ENCODE measurements around the gene HCRT. TPM values are rescaled to one million over a fixed set of nuclear protein-coding genes. Genes with fewer than 3 reads are reported as not detected.

HCRT gene
- total and polyA plus RNA-seq, 2 of the 8 experiments (the other 6 are each of a cell fraction or from before 2014, with no cell fraction given): not detected

- Histone ChIP-seq H3K79me2 (ENCODE audit: control insufficient read depth in 1 of 2, insufficient read depth in 2 of 2, low read length in 2 of 2) (no peaks in the 10 kb centered on the region), H2BK20ac (ENCODE audit: low read length) (no peak overlapping the region), H4K91ac (replicated peaks; ENCODE audit: insufficient read length, low read length) (no peak overlapping the region), H3K27ac (ENCODE audit: low read depth, low read length) (no peak overlapping the region), H2AFZ (ENCODE audit: low read length) (no peak overlapping the region), H3K23ac (ENCODE audit: insufficient read length) (no peak overlapping the region), H4K5ac (ENCODE audit: insufficient read length, low read depth, low read length) (no peak overlapping the region), H3K4ac (replicated peaks; ENCODE audit: insufficient read length, low read depth, low read length) (no peak overlapping the region), H2BK5ac (ENCODE audit: low read depth, low read length) (no peak overlapping the region), H3K4me1 (replicated peaks in 1 of 4; ENCODE audit: control insufficient read depth in 3 of 4, insufficient read depth in 4 of 4, low read length in 3 of 4) (peaks cover 0 to 4% (median 3%) of the 10 kb centered on the region in 4 experiments; a peak in 5 of 7 replicates), H3K56ac (replicated peaks; ENCODE audit: insufficient read length, low read depth, low read length) (no peak overlapping the region), H3K9me3 (ENCODE audit: insufficient read depth in 2 of 2, low read depth in 1 of 2, low read length in 1 of 2) (no peaks in the 10 kb centered on the region), H3K27me3 (replicated peaks in 1 of 4; ENCODE audit: control insufficient read depth in 3 of 4, extremely low read depth in 1 of 4, insufficient read depth in 3 of 4, low read length in 3 of 4) (peaks cover 0 to 2% (median under 1%) of the 10 kb centered on the region in 4 experiments; a peak in 2 of 7 replicates), H3K4me3 (ENCODE audit: extremely low read depth in 1 of 4, insufficient read depth in 2 of 4, low read depth in 3 of 4, low read length in 4 of 4) (no peak overlapping the region), H2BK15ac (ENCODE audit: low read length) (no peak overlapping the region), H3K36me3 (ENCODE audit: control insufficient read depth in 2 of 4, insufficient read depth in 4 of 4, low read length in 3 of 4) (no peaks in the 10 kb centered on the region), H3K18ac (ENCODE audit: extremely low read depth, low read length) (no peak overlapping the region), H3K79me1 (ENCODE audit: low read depth, low read length) (no peaks in the 10 kb centered on the region), H3K4me2 (ENCODE audit: insufficient read depth in 1 of 2, low read depth in 2 of 2, low read length in 2 of 2) (no peak overlapping the region), H3K9ac (replicated peaks in 1 of 4; ENCODE audit: extremely low read depth in 1 of 4, low read depth in 3 of 4, low read length in 3 of 4) (no peak overlapping the region), H3K14ac (ENCODE audit: insufficient read length) (no peak overlapping the region), H2AK5ac (ENCODE audit: low read depth, low read length) (no peak overlapping the region), H4K8ac (ENCODE audit: extremely low read depth, insufficient read depth, low read length) (peak overlapping the region; percentile 2; the same call in 1 of the 2 replicates), H2BK120ac (replicated peaks; ENCODE audit: low read depth, low read length) (no peak overlapping the region), H4K20me1 (replicated peaks in 1 of 2; ENCODE audit: control insufficient read depth in 1 of 2, insufficient read depth in 2 of 2, low read length in 2 of 2) (peaks cover 0 to 1% of the 10 kb centered on the region in 2 experiments), H3K23me2 (ENCODE audit: low read depth, low read length) (no peaks in the 10 kb centered on the region), H2BK12ac (ENCODE audit: low read depth, low read length) (no peak overlapping the region)
- no peak for DNase-seq (ENCODE audit: low read depth in 1 of 2, low spot score in 2 of 2)
- ChIA-PET POLR2A (ENCODE audit: partially characterized antibody) (no interaction called here), CTCF (ENCODE audit: partially characterized antibody) (interaction anchor here (0.7 to 5.1 kb wide), 10 partner anchors 10 to 73 kb away, joined by 3 to 28 read pairs (median 4); partner anchors contain the start of gene KCNH4)
- 92% methylated on average over 17 of the region's 17 CpGs; no CpG with 5 or more reads in 1 of the 2 experiments for WGBS, 2 experiments (ENCODE audit: extremely low coverage in 1 of 2, insufficient coverage in 1 of 2, insufficient read length in 1 of 2, insufficient replicate concordance in 2 of 2, low coverage in 1 of 2, low lambda C conversion rate in 2 of 2, missing lambda C conversion rate in 1 of 2)
- FAIRE-seq: no peak
- TF ChIP-seq EGR1 (IDR thresholded peaks at IDR 0.05; ENCODE audit: borderline replicate concordance, low read depth, low read length) (no peak), TAF7 (optimal IDR thresholded peaks at IDR 0.05; ENCODE audit: borderline replicate concordance, low read depth, low read length) (no peak), SIX5 (IDR thresholded peaks at IDR 0.05; ENCODE audit: low read depth, low read length) (no peak), CHD2 (IDR thresholded peaks at IDR 0.05; ENCODE audit: low read length) (no peak), FOSL1 (IDR thresholded peaks at IDR 0.05; ENCODE audit: insufficient read depth, low read depth, low read length) (no peak), PHF8 (conservative IDR thresholded peaks at IDR 0.05; ENCODE audit: low read depth, low read length) (no peak), MAFK (IDR thresholded peaks at IDR 0.05; ENCODE audit: low read depth, low read length) (no peak), BACH1 (IDR thresholded peaks at IDR 0.05; ENCODE audit: low read length) (no peak), TCF12 (IDR thresholded peaks at IDR 0.05; ENCODE audit: low read depth, low read length) (no peak), JUN (IDR thresholded peaks at IDR 0.05; ENCODE audit: low read depth, low read length) (no peak), CBX8 (IDR thresholded peaks at IDR 0.05; ENCODE audit: borderline replicate concordance, low read depth, low read length) (no peak), NRF1 (IDR thresholded peaks at IDR 0.05; ENCODE audit: low read depth, low read length) (no peak), ASH2L (IDR thresholded peaks at IDR 0.05; ENCODE audit: low read length) (no peak), MAX (IDR thresholded peaks at IDR 0.05) (no peak)
These were observed 5.4 kb upstream of the HCRT start for GRCh38 chr17:42190491-42191274.

Measured in H1 (cell line).